Spleen (tissue), 11 donors: ENCODE data around the gene CYS1. TPM values are rescaled to one million over a fixed set of nuclear protein-coding genes. Genes with fewer than 3 reads are reported as not detected.

Experiments
- DNase-seq: peaks from one replicate; pipeline ENCODE4 v3.0.0-alpha.2; 2020
- H3K27ac ChIP-seq, 8 donors: fragments of 200-600 bp; sonication (generic) in 7 of 8; 1 replicate in 4 of 8; 2 replicates in 4 of 8; pipeline versions ENCODE4 v1.5.0 to v1.8.0; 2016 to 2021; ENCODE audit warnings: inconsistent platforms in 4 of 8, mild to moderate bottlenecking in 4 of 8, moderate library complexity in 1 of 8
- H3K27me3 ChIP-seq, 7 donors: fragments of 200-600 bp; sonication (generic) in 6 of 7; replicated peaks in 1 of 7; 1 replicate in 4 of 7; 2 replicates in 3 of 7; pipeline versions ENCODE4 v1.5.0 to v1.8.0; 2016 to 2021; ENCODE audit warnings: inconsistent platforms in 3 of 7, mild to moderate bottlenecking in 1 of 7
- H3K36me3 ChIP-seq, 6 donors: fragments of 200-600 bp; sonication (generic) in 5 of 6; 1 replicate in 4 of 6; 2 replicates in 2 of 6; pipeline versions ENCODE4 v1.5.0 to v1.8.0; 2016 to 2021; ENCODE audit warnings: inconsistent platforms in 2 of 6
- H3K4me1 ChIP-seq, 6 donors: fragments of 200-600 bp; sonication (generic) in 5 of 6; 1 replicate in 3 of 6; 2 replicates in 3 of 6; pipeline versions ENCODE4 v1.5.0 to v1.8.0; 2016 to 2021; ENCODE audit warnings: inconsistent platforms in 3 of 6
- H3K4me3 ChIP-seq, 8 donors: fragments of 200-600 bp; sonication (generic) in 7 of 8; 1 replicate in 4 of 8; 2 replicates in 4 of 8; pipeline versions ENCODE4 v1.5.0 to v1.8.0; 2016 to 2021; ENCODE audit warnings: inconsistent platforms in 4 of 8, mild to moderate bottlenecking in 4 of 8, moderate library complexity in 2 of 8
- H3K9me3 ChIP-seq, 8 donors: fragments of 200-600 bp; sonication (generic) in 7 of 8; 1 replicate in 4 of 8; 2 replicates in 4 of 8; pipeline versions ENCODE4 v1.5.0 to v1.8.0; 2016 to 2021; ENCODE audit warnings: inconsistent platforms in 4 of 8
- POLR2A ChIP-seq, 3 donors: fragments of 450-650 bp; IDR thresholded peaks; one replicate each; pipeline ENCODE4 v1.5.1; 2017; ENCODE audit warnings: antibody characterized with exemption in 3 of 3, mild to moderate bottlenecking in 1 of 3
- POLR2AphosphoS5 ChIP-seq, 3 donors: sonication (generic); formaldehyde crosslinking; IDR thresholded peaks; one replicate each; pipeline ENCODE4 v1.5.1; 2017; ENCODE audit warnings: antibody characterized with exemption in 3 of 3
- WGBS, 5 donors: extraction: QIAGEN DNeasy Blood & Tissue Kit in 3 of 5; methylation state at CpG; one replicate each; pipeline versions ENCODE4 v1.1.5 to v1.1.7; 2013 to 2018; 5-methylcytosine and 5-hydroxymethylcytosine counted together
- intact Hi-C: fragments of 100-400 bp; cut with DNase I; formaldehyde crosslinking; loops from one replicate; pipeline ENCODE4 v1.15.0; 2023; ENCODE audit warnings: low total_unique reads
- polyA plus RNA-seq, 3 donors: library from polyadenylated mRNA; stranded (reverse); fragments of 200-250 nt; gene quantifications; one replicate each; pipeline ENCODE4 v1.2.1, GENCODE V29; 2013
- total RNA-seq, 7 donors: library from RNA; depleted of rRNA in 3 of 7; stranded (reverse); fragments of >200 nt in 3 of 7; fragmentation: NEBNext Ultra II Directional in 4 of 7; extraction: Animal tissue kit (Norgen Biotek cat#: 25700) in 4 of 7; gene quantifications; one replicate each; pipeline versions ENCODE4 v1.1.0 to v1.2.1, GENCODE V29; 2016 to 2021
- TF ChIP-seq, protein P1 (sequence below), 11 experiments: fragments of 200-600 bp in 7 of 11; fragments of 450-650 bp in 4 of 11; sonication (generic) in 4 of 11; IDR thresholded peaks in 8 of 11; conservative IDR thresholded peaks in 3 of 11; 1 replicate in 7 of 11; 2 replicates in 4 of 11; pipeline versions ENCODE4 v1.4.0 to v1.8.0; 2016 to 2021; ENCODE audit warnings: antibody characterized with exemption in 11 of 11, inconsistent platforms in 4 of 11, mild to moderate bottlenecking in 1 of 11
- donor health status: healthy with polysubstance abuse.
- donor health status: DM: no; HTN: no; CAD: no; lungs with moderate emphysema.
- donor health status: DM: no; HTN: no; CAD: no.
- donor health status: Bipolar disorder and iron deficiency.
- donor health status: healthy.
- donor health status: DM: no; HTN: no; CAD: no.
- donor health status: DM: yes; HTN: yes; CAD: no.

The CYS1 gene
- total and polyA plus RNA-seq, 10 donors: 0.38 to 2.9 (median 1.3) TPM

DNA sequence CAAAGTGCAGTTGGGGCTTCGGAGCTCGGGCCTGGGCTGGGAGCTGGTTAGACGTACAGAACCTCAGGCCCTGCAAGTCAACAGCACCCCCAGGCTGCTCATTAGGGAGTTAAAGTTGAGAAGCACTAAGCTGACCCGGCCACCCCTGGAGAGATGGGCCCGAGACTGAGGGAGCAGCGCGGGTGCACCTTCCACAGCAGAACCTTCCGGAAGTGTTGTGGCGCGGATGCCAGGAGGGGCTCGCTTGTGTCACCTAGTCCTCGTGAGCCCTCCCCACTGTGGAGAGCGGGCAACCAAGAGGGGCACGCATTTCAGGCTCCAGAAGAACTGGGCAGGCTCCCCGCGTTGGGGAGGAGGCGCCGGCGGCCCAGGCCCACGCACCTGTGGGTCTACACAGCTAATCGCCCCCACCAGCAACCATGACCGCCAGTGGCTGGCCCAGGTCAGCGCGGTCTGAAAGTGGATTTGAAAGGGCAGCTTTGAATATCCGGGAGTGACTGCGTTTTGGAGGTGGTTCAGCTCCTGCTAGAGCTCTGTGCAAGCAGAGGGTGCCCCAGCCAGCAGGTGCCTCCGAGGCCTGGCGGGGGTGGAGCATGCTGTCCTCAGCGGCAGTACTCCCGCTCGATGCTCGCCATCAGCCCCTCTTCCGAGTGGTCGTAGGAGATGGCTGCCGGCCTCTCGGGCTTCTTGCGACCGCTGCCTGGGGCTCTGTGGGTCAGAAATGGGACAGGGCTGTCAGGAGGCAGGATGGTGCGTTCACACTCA lies 21.8 kb downstream of the CYS1 start:
- H3K4me1 ChIP-seq: peaks cover 6 to 53% (median 35%) of the 10 kb centered on the region in 6 donors
- H3K9me3 ChIP-seq: no peaks in the 10 kb centered on the region
- 91 to 99% (median 93%) methylated on average over 33 to 39 of the region's 39 CpGs for WGBS, 5 donors
- TF ChIP-seq, protein P1, sequence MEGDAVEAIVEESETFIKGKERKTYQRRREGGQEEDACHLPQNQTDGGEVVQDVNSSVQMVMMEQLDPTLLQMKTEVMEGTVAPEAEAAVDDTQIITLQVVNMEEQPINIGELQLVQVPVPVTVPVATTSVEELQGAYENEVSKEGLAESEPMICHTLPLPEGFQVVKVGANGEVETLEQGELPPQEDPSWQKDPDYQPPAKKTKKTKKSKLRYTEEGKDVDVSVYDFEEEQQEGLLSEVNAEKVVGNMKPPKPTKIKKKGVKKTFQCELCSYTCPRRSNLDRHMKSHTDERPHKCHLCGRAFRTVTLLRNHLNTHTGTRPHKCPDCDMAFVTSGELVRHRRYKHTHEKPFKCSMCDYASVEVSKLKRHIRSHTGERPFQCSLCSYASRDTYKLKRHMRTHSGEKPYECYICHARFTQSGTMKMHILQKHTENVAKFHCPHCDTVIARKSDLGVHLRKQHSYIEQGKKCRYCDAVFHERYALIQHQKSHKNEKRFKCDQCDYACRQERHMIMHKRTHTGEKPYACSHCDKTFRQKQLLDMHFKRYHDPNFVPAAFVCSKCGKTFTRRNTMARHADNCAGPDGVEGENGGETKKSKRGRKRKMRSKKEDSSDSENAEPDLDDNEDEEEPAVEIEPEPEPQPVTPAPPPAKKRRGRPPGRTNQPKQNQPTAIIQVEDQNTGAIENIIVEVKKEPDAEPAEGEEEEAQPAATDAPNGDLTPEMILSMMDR (IDR thresholded peaks at IDR 0.05 in 8 of 11, conservative IDR thresholded peaks at IDR 0.05 in 3 of 11): no peak
- TF ChIP-seq POLR2A (IDR thresholded peaks at IDR 0.05) (no peak), POLR2AphosphoS5 (IDR thresholded peaks at IDR 0.05) (no peak)
- H3K36me3 ChIP-seq: peaks cover 2 to 28% (median 7%) of the 10 kb centered on the region in 6 donors
- peak; percentile 65 for DNase-seq
- peak overlapping the region in 7 of 8 donors; percentile 35 to 80 (median 68) for H3K27ac ChIP-seq
- no peak overlapping the region for H3K4me3 ChIP-seq
- H3K27me3 ChIP-seq: no peaks in the 10 kb centered on the region
- intact Hi-C loops: no loop called here

DNA sequence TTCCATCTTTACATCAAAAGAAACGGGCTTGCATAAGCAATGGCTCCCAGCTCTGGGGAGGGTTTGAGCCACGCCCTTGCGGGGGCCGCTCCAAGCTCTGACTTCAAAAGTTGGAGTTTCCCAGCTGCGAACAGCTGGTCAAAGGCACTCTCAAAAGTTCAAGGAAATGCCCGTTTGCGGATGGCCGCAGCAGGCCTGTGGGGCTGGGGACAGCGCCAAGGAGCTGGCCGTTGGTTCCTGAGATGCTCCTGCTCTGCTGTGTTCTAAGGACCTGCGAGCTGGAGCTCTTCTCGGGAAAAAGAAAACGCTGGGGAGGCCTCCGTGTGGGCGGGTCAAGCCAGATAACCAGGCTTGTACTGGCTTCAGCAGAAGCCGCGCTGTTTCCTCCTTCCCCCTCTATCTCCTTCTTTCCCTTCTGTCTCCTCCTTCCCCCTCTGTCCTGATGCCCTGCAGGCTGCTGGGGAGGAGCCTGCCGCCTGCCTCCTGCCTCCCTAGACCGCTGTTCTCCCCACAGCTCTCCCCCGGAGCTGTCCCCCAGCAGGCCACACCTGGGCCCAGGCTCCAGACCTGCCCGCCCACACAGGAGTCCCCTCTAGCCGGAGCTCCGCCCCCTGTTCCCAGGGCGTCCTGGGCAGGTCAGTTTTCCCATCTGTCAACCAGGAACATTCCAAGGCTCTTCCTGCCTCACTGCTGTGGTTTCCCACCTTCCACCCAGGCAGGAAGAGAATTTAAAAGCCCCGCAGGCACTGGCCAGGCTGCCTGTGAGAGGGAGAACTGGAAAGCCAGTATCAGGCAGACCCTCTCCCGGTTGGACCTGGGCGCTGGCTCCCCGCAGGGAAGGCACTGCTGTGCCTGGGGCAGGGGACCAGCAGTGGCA lies 22.7 kb downstream of the CYS1 start:
- Histone ChIP-seq H3K4me1 (peaks cover 8 to 57% (median 38%) of the 10 kb centered on the region in 6 donors), H3K4me3 (no peak overlapping the region), H3K36me3 (peaks cover 2 to 38% (median 16%) of the 10 kb centered on the region in 6 donors), H3K9me3 (no peaks in the 10 kb centered on the region), H3K27me3 (no peaks in the 10 kb centered on the region), H3K27ac (peak overlapping the region in 7 of 8 donors; percentile 35 to 80 (median 68))
- DNase-seq: peak; percentile 79
- intact Hi-C loops: no loop called here
- TF ChIP-seq POLR2AphosphoS5 (IDR thresholded peaks at IDR 0.05) (peak; percentile 70 to 78 (median 71)), POLR2A (IDR thresholded peaks at IDR 0.05) (no peak)
- WGBS, 5 donors: 28 to 34% (median 29%) methylated on average over 28 of the region's 28 CpGs

DNA sequence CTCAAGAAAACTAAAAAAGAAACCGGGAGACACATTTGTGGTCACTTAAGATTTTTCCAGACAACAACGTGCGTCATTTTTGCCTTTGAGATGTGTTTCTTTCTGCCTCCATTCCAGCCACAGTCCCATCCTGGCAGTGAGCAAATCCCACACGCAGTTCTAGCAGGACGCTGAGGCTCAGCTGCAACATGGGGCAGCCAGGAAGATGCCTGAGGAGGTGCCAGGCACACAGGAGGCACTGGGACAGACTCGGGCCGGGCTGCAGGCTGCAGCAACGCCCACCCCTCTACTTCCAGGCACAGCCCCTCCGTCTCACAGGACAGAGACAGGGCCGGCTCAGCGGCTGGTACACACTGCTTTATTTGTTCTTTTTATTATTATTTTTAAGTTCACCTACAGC lies 23.8 kb downstream of the CYS1 start:
- intact Hi-C loops: no loop called here
- 69 to 85% (median 81%) methylated on average over 11 of the region's 11 CpGs for whole genome bisulfite sequencing, 5 donors
- Histone ChIP-seq H3K9me3 (no peaks in the 10 kb centered on the region), H3K27me3 (no peaks in the 10 kb centered on the region), H3K27ac (peak overlapping the region in 2 of 8 donors; percentile 1 to 78), H3K4me3 (no peak overlapping the region), H3K36me3 (peaks cover 2 to 48% (median 25%) of the 10 kb centered on the region in 6 donors), H3K4me1 (peaks cover 8 to 62% (median 38%) of the 10 kb centered on the region in 6 donors)
- TF ChIP-seq POLR2A (IDR thresholded peaks at IDR 0.05) (no peak), POLR2AphosphoS5 (IDR thresholded peaks at IDR 0.05) (no peak)
- TF ChIP-seq, protein P1 (IDR thresholded peaks at IDR 0.05 in 8 of 11, conservative IDR thresholded peaks at IDR 0.05 in 3 of 11): no peak
- DNase-seq: peak; percentile 54

DNA sequence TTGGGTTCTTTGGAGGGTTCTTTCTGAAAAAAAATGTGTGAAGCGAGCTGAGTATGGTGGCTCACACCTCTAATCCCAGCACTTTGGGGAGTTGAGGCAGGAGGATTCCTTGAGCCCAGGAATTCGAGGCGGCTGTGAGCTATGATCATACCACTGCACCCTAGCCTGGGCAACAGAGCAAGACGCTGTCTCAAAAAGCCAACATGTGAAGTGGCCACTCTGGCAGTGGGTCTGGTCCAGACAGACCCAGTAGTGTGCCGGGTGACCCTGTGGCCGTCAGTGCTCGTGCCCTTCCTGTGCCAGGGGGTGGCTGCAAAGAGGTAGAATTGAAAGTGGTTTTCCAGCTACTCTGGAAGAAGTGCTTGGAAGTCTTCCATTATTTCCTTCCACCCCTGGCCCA lies 25.2 kb downstream of the CYS1 start:
- Histone ChIP-seq H3K4me3 (no peak overlapping the region), H3K4me1 (peaks cover 8 to 69% (median 38%) of the 10 kb centered on the region in 6 donors), H3K9me3 (no peaks in the 10 kb centered on the region), H3K27me3 (no peaks in the 10 kb centered on the region), H3K27ac (no peak overlapping the region), H3K36me3 (peaks cover 2 to 61% (median 27%) of the 10 kb centered on the region in 6 donors)
- TF ChIP-seq POLR2AphosphoS5 (IDR thresholded peaks at IDR 0.05): peak in 1 of 3 donors; percentile 14
- TF ChIP-seq POLR2A (IDR thresholded peaks at IDR 0.05): no peak
- peak; percentile 56 for DNase-seq
- intact Hi-C loops: no loop called here
- 75 to 86% (median 80%) methylated on average over 4 to 7 of the region's 7 CpGs for WGBS, 5 donors
